HL-60 (cell line): ENCODE results near the gene ATG4B.

Experiments
- GABPA ChIP-seq: IDR thresholded peaks from 2 replicates; pipeline ENCODE4 v1.6.1; 2012; ENCODE audit warnings: low read depth
- POLR2AphosphoS5 ChIP-seq: IDR thresholded peaks from 2 replicates; pipeline ENCODE4 v1.6.1; 2012; ENCODE audit warnings: low read depth
- TF ChIP-seq, protein P1 (sequence below): IDR thresholded peaks from one replicate; pipeline ENCODE4 v1.5.1; 2011; ENCODE audit warnings: low read length, control low read depth, inconsistent platforms; ENCODE audit not compliant: insufficient read depth
- TF ChIP-seq, protein P2 (sequence below): IDR thresholded peaks from 2 replicates; pipeline ENCODE4 v1.6.1; 2012; ENCODE audit warnings: low read depth; ENCODE audit not compliant: insufficient replicate concordance

DNA sequence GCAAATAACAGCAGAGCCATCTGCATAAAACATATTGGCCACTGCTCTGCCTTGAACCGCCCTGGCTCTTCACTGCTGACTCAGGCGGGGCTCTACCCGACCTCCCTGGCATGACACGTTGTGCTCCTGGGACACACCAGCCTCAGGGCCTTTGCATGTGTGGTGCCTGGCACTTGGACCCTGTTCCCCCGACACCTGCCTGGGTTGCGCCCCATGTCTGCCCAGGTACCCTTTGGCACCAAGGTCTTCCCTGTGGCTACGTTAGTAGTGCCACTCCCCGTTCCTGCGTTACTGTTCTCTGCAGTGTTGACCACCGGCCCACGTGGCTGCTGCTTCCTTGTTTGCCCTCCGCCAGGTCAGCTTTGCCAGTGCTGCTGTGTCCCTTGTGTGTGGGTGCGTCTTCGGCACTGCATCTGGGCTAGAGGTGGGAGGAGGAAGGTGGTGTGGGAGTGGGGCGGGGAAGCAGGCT, 20.3 kb downstream of the ATG4B start:
- no peak for TF ChIP-seq GABPA
- TF ChIP-seq, protein P1, sequence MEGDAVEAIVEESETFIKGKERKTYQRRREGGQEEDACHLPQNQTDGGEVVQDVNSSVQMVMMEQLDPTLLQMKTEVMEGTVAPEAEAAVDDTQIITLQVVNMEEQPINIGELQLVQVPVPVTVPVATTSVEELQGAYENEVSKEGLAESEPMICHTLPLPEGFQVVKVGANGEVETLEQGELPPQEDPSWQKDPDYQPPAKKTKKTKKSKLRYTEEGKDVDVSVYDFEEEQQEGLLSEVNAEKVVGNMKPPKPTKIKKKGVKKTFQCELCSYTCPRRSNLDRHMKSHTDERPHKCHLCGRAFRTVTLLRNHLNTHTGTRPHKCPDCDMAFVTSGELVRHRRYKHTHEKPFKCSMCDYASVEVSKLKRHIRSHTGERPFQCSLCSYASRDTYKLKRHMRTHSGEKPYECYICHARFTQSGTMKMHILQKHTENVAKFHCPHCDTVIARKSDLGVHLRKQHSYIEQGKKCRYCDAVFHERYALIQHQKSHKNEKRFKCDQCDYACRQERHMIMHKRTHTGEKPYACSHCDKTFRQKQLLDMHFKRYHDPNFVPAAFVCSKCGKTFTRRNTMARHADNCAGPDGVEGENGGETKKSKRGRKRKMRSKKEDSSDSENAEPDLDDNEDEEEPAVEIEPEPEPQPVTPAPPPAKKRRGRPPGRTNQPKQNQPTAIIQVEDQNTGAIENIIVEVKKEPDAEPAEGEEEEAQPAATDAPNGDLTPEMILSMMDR = no peak
- TF ChIP-seq, protein P2, sequence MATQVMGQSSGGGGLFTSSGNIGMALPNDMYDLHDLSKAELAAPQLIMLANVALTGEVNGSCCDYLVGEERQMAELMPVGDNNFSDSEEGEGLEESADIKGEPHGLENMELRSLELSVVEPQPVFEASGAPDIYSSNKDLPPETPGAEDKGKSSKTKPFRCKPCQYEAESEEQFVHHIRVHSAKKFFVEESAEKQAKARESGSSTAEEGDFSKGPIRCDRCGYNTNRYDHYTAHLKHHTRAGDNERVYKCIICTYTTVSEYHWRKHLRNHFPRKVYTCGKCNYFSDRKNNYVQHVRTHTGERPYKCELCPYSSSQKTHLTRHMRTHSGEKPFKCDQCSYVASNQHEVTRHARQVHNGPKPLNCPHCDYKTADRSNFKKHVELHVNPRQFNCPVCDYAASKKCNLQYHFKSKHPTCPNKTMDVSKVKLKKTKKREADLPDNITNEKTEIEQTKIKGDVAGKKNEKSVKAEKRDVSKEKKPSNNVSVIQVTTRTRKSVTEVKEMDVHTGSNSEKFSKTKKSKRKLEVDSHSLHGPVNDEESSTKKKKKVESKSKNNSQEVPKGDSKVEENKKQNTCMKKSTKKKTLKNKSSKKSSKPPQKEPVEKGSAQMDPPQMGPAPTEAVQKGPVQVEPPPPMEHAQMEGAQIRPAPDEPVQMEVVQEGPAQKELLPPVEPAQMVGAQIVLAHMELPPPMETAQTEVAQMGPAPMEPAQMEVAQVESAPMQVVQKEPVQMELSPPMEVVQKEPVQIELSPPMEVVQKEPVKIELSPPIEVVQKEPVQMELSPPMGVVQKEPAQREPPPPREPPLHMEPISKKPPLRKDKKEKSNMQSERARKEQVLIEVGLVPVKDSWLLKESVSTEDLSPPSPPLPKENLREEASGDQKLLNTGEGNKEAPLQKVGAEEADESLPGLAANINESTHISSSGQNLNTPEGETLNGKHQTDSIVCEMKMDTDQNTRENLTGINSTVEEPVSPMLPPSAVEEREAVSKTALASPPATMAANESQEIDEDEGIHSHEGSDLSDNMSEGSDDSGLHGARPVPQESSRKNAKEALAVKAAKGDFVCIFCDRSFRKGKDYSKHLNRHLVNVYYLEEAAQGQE = no peak
- TF ChIP-seq POLR2AphosphoS5 = no peak
